ENCODE measurements around the gene ADAMTS13. TPM values are rescaled to one million over a fixed set of nuclear protein-coding genes. Genes with fewer than 3 reads are reported as not detected.
A peak's percentile ranks its signal among the peaks of the same experiment; 100 is the strongest.

The ADAMTS13 gene
- total RNA-seq, 1 experiment from 2014 or later = 2.0 TPM

GRCh38 chr9:133457233-133457632 is 35.1 kb downstream of the ADAMTS13 start:
- Histone ChIP-seq H3K27me3 (no peaks in the 10 kb centered on the region), H3K9me3 (no peaks in the 10 kb centered on the region), H3K36me3 (no peaks in the 10 kb centered on the region), H3K4me3 (no peak overlapping the region)
- no peak for DNase-seq

- no peaks in the 10 kb centered on the region for H3K36me3 ChIP-seq
- no peaks in the 10 kb centered on the region for H3K9me3 ChIP-seq
- DNase-seq = no peak
- H3K4me3 ChIP-seq = no peak overlapping the region
- no peaks in the 10 kb centered on the region for H3K27me3 ChIP-seq
These were observed 35.6 kb downstream of the ADAMTS13 start for GRCh38 chr9:133457748-133458147.

- DNase-seq = no peak
- Histone ChIP-seq H3K27me3 (no peaks in the 10 kb centered on the region), H3K36me3 (no peaks in the 10 kb centered on the region), H3K9me3 (no peaks in the 10 kb centered on the region), H3K4me3 (peak overlapping the region; percentile 81)
These were observed 36.6 kb downstream of the ADAMTS13 start for GRCh38 chr9:133458643-133459312.

- H3K4me3 ChIP-seq = peak within 1 kb of the TSS; percentile 81
- H3K27me3 ChIP-seq = no peaks in the 10 kb centered on the region
- DNase-seq = peak; percentile 94
- H3K9me3 ChIP-seq = no peaks in the 10 kb centered on the region
- no peaks in the 10 kb centered on the region for H3K36me3 ChIP-seq
These were observed 37.6 kb downstream of the ADAMTS13 start, which contains the start of gene CACFD1 for GRCh38 chr9:133459476-133460404. Gene CACFD1 (plus strand): TSS chr9:133459978. CDS start chr9:133460067, 89 bp downstream.

- no peaks in the 10 kb centered on the region for H3K36me3 ChIP-seq
- H3K9me3 ChIP-seq = no peaks in the 10 kb centered on the region
- no peaks in the 10 kb centered on the region for H3K27me3 ChIP-seq
- H3K4me3 ChIP-seq = peak overlapping the region; percentile 81
- no peak for DNase-seq
These were observed 38.4 kb downstream of the ADAMTS13 start for GRCh38 chr9:133460405-133461175.

GRCh38 chr9:133461975-133462374 is 39.8 kb downstream of the ADAMTS13 start:
- no peaks in the 10 kb centered on the region for H3K36me3 ChIP-seq

GRCh38 chr9:133463234-133463863 is 41.2 kb downstream of the ADAMTS13 start:
- DNase-seq = no peak
- H3K27me3 ChIP-seq = no peaks in the 10 kb centered on the region
- no peak overlapping the region for H3K4me3 ChIP-seq
- H3K9me3 ChIP-seq = no peaks in the 10 kb centered on the region
- H3K36me3 ChIP-seq = no peaks in the 10 kb centered on the region

More at GRCh38 chr9:133461975-133462374, 39.8 kb downstream of the ADAMTS13 start:
- Histone ChIP-seq H3K27me3 (no peaks in the 10 kb centered on the region), H3K9me3 (no peaks in the 10 kb centered on the region), H3K4me3 (no peak overlapping the region)
- DNase-seq = no peak

GRCh38 chr9:133463864-133464615 is 41.9 kb downstream of the ADAMTS13 start:
- no peaks in the 10 kb centered on the region for H3K27me3 ChIP-seq
- H3K4me3 ChIP-seq = no peak overlapping the region
- no peak for DNase-seq
- H3K36me3 ChIP-seq = no peaks in the 10 kb centered on the region
- no peaks in the 10 kb centered on the region for H3K9me3 ChIP-seq

GRCh38 chr9:133464638-133465037 is 42.5 kb downstream of the ADAMTS13 start:
- no peaks in the 10 kb centered on the region for H3K27me3 ChIP-seq
- H3K4me3 ChIP-seq = no peak overlapping the region
- H3K9me3 ChIP-seq = no peaks in the 10 kb centered on the region
- no peak for DNase-seq
- H3K36me3 ChIP-seq = no peaks in the 10 kb centered on the region

- H3K36me3 ChIP-seq = no peaks in the 10 kb centered on the region
- no peaks in the 10 kb centered on the region for H3K9me3 ChIP-seq
- DNase-seq = no peak
- no peak overlapping the region for H3K4me3 ChIP-seq
- H3K27me3 ChIP-seq = no peaks in the 10 kb centered on the region
These were observed 43.8 kb downstream of the ADAMTS13 start for GRCh38 chr9:133465984-133466383.

- DNase-seq = no peak
- H3K9me3 ChIP-seq = no peaks in the 10 kb centered on the region
- H3K4me3 ChIP-seq = no peak overlapping the region
- no peaks in the 10 kb centered on the region for H3K36me3 ChIP-seq
- H3K27me3 ChIP-seq = no peaks in the 10 kb centered on the region
These were observed 44.9 kb downstream of the ADAMTS13 start for GRCh38 chr9:133467101-133467500.

GRCh38 chr9:133468374-133468773 is 46.2 kb downstream of the ADAMTS13 start:
- Histone ChIP-seq H3K27me3 (no peaks in the 10 kb centered on the region), H3K9me3 (no peaks in the 10 kb centered on the region), H3K4me3 (no peak overlapping the region), H3K36me3 (no peaks in the 10 kb centered on the region)
- no peak for DNase-seq

GRCh38 chr9:133468777-133469421 is 46.7 kb downstream of the ADAMTS13 start:
- H3K36me3 ChIP-seq = no peaks in the 10 kb centered on the region
- no peak for DNase-seq
- H3K27me3 ChIP-seq = no peaks in the 10 kb centered on the region
- no peaks in the 10 kb centered on the region for H3K9me3 ChIP-seq
- H3K4me3 ChIP-seq = no peak overlapping the region

GRCh38 chr9:133470427-133470924 is 48.3 kb downstream of the ADAMTS13 start:
- DNase-seq = no peak
- Histone ChIP-seq H3K4me3 (no peak overlapping the region), H3K27me3 (no peaks in the 10 kb centered on the region), H3K36me3 (no peaks in the 10 kb centered on the region), H3K9me3 (no peaks in the 10 kb centered on the region)

- Histone ChIP-seq H3K27me3 (no peaks in the 10 kb centered on the region), H3K36me3 (no peaks in the 10 kb centered on the region), H3K9me3 (no peaks in the 10 kb centered on the region), H3K4me3 (no peak overlapping the region)
- no peak for DNase-seq
These were observed 48.8 kb downstream of the ADAMTS13 start for GRCh38 chr9:133470988-133471387.

All from MG63 (cell line).